GM18868 (cell line): ENCODE results near the gene TRIM9.
A peak's percentile ranks its signal among the peaks of the same experiment; 100 is the strongest.

Source experiments
- ATAC-seq: cut with Tn5 transposase; IDR thresholded peaks from one replicate; pipeline ENCODE4 v1.9.1; 2021; ENCODE audit warnings: mild to moderate bottlenecking, moderate library complexity; ENCODE audit not compliant: unreplicated experiment

Gene TRIM9

GRCh38 chr14:50937800-50938199, 157.1 kb downstream of the TRIM9 start:
- no peak for ATAC-seq

GRCh38 chr14:50937325-50937724, 157.6 kb downstream of the TRIM9 start:
- ATAC-seq, result no peak

- peak; percentile 39 for ATAC-seq
Observed at GRCh38 chr14:50936882-50937281, 158.0 kb downstream of the TRIM9 start.

GRCh38 chr14:50936016-50936340, 158.9 kb downstream of the TRIM9 start:
- ATAC-seq, result no peak

GRCh38 chr14:50935126-50936015, 159.5 kb downstream of the TRIM9 start:
- no peak for ATAC-seq

- no peak for ATAC-seq
Observed at GRCh38 chr14:50932592-50933495, 162.1 kb downstream of the TRIM9 start.

GRCh38 chr14:50932156-50932555, 162.7 kb downstream of the TRIM9 start:
- ATAC-seq, result no peak

- ATAC-seq, result no peak
Observed at GRCh38 chr14:50931559-50931958, 163.3 kb downstream of the TRIM9 start.

- no peak for ATAC-seq
Observed at GRCh38 chr14:50929506-50929905, 165.4 kb downstream of the TRIM9 start.

GRCh38 chr14:50928002-50928635, 166.8 kb downstream of the TRIM9 start:
- peak; percentile 84 for ATAC-seq

- ATAC-seq, result no peak
Observed at GRCh38 chr14:50926851-50927386, 168.0 kb downstream of the TRIM9 start.
